ENCODE measurements around the gene FMNL2.
A peak's percentile ranks its signal among the peaks of the same experiment; 100 is the strongest.

Gene FMNL2

DNA sequence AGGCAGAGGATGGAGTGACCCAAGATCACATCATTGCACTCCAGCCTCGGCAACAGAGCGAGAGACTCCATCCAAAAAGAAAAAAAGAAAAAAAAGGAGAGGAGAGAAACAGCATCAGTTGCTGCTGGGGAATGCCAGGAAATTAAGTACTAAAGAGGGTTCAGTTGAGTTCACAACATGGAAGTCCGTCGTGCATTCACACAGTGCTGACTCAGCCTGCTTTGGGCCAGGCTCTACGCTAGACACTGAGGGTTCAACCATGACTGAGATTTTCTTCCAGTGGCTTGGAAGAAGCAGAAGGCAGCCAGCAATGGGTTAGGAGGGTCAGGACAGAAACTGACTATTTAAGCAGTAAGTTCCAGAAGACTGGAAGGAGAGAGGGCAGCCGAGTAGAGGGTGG is 108.8 kb downstream of the FMNL2 start:
- TF ChIP-seq, protein P1, sequence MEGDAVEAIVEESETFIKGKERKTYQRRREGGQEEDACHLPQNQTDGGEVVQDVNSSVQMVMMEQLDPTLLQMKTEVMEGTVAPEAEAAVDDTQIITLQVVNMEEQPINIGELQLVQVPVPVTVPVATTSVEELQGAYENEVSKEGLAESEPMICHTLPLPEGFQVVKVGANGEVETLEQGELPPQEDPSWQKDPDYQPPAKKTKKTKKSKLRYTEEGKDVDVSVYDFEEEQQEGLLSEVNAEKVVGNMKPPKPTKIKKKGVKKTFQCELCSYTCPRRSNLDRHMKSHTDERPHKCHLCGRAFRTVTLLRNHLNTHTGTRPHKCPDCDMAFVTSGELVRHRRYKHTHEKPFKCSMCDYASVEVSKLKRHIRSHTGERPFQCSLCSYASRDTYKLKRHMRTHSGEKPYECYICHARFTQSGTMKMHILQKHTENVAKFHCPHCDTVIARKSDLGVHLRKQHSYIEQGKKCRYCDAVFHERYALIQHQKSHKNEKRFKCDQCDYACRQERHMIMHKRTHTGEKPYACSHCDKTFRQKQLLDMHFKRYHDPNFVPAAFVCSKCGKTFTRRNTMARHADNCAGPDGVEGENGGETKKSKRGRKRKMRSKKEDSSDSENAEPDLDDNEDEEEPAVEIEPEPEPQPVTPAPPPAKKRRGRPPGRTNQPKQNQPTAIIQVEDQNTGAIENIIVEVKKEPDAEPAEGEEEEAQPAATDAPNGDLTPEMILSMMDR (IDR thresholded peaks at IDR 0.05; ENCODE audit: low read depth, low read length, missing control alignments), result no peak
- H3K4me3 ChIP-seq (ENCODE audit: low read depth, low read length), result no peak overlapping the region
- in situ Hi-C loops (cut with HindIII; ENCODE audit: low sequenced_read_pairs), result no loop called here
- DNase-seq (ENCODE audit: low read depth), result no peak

DNA sequence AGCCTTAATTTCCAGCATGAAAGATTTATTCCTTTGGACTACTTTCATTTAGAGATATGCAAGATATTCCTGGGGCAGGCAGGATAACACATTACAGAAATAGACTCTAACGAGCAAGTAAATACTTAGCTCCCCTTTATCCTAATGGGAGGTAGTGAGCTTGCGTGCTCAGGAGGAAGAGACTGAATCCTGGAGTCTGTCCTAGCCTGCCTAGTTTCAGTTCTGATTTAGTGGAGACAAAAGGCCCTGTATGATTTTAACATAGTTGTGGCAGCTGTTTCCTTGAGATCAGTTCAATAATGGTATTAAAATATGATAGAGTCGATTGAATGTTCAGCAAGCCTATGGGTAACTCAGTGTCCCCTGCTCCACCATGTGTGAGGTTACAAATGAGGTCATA is 109.5 kb downstream of the FMNL2 start:
- in situ Hi-C loops (cut with HindIII; ENCODE audit: low sequenced_read_pairs), result no loop called here
- DNase-seq (ENCODE audit: low read depth), result no peak
- TF ChIP-seq, protein P1 (IDR thresholded peaks at IDR 0.05; ENCODE audit: low read depth, low read length, missing control alignments), result no peak
- no peak overlapping the region for H3K4me3 ChIP-seq (ENCODE audit: low read depth, low read length)

DNA sequence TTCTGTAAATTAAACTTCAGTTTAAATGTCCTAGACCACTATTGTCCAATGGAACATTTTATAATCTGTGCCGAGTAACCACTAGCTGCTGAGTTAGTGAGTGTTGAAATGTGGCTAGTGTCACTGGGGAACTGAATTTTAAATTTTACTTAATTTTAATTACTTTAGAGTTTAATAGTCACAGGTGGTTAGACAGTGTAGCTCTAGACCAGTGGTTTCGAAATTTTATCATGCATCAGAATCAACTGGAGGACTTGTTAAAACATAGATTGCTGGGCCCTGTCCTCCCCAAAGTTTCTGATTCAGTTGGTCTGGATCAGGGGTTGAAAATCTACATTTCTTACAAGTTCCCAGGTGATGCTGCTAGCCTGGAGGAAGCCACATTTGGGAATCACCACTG is 110.4 kb downstream of the FMNL2 start:
- no peak for DNase-seq (ENCODE audit: low read depth)
- TF ChIP-seq, protein P1 (IDR thresholded peaks at IDR 0.05; ENCODE audit: low read depth, low read length, missing control alignments), result no peak
- no peak overlapping the region for H3K4me3 ChIP-seq (ENCODE audit: low read depth, low read length)
- in situ Hi-C loops (cut with HindIII; ENCODE audit: low sequenced_read_pairs), result no loop called here

DNA sequence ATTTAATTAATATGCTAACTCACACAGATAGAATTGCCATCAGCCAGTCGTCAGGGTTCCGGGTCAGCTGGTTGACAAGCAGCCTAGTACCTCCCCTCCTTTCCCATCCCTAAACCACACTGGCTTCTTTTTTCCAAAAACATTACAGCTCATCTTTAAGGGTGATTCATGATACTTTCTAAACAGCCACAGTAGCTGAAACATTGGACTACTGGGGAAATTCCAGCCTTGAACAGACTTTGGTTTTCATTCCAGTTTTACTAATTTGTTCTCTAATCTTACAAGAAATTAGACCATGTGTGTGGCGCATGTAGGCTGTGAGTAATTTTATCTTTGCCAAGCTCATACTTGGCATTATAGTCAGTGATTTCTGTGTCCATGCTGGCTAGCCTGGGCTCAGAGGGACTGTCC is 110.8 kb downstream of the FMNL2 start:
- DNase-seq (ENCODE audit: low read depth), result peak; percentile 83
- in situ Hi-C loops (cut with HindIII; ENCODE audit: low sequenced_read_pairs), result no loop called here
- TF ChIP-seq, protein P1 (IDR thresholded peaks at IDR 0.05; ENCODE audit: low read depth, low read length, missing control alignments), result no peak
- no peak overlapping the region for H3K4me3 ChIP-seq (ENCODE audit: low read depth, low read length)

DNA sequence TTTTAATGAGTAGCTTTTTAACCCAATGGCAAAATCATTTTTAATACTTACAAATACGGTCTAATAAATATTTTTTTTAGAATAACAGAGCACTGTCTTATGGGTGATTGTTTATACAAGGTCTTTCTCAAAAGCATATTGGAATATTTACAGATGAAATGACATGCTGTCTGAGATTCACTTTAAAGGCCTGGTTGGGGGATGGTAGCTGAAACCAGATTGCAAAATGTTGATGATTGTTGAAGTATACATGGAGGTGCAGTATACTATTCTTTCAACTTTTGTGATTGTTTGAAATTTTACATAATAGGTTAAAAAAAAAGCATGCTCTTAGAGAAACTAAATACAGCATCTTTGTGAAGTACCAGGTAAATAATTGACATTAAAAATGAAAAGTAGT is 111.2 kb downstream of the FMNL2 start:
- H3K4me3 ChIP-seq (ENCODE audit: low read depth, low read length), result no peak overlapping the region
- TF ChIP-seq, protein P1 (IDR thresholded peaks at IDR 0.05; ENCODE audit: low read depth, low read length, missing control alignments), result no peak
- no peak for DNase-seq (ENCODE audit: low read depth)
- in situ Hi-C loops (cut with HindIII; ENCODE audit: low sequenced_read_pairs), result no loop called here

DNA sequence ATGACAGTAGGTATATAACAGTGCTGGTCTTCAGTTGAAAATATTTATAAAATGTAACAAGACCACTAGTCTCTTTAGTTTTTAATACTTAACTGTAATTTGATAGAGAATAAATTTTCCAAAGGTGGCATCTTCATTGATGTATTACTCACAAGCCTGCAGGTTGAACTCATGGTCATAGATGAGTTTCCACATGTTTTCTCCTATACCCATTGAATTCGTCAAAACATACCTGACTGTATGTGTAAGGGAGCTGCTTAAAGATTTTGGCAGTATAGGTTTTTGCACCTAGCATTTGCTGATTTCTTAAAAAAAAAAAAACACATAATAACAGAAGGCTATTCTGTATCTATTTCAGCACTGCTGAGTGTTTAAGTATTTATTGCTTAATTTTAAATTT is 112.9 kb downstream of the FMNL2 start:
- TF ChIP-seq, protein P1 (IDR thresholded peaks at IDR 0.05; ENCODE audit: low read depth, low read length, missing control alignments), result no peak
- DNase-seq (ENCODE audit: low read depth), result no peak
- no peak overlapping the region for H3K4me3 ChIP-seq (ENCODE audit: low read depth, low read length)
- in situ Hi-C loops (cut with HindIII; ENCODE audit: low sequenced_read_pairs), result no loop called here

DNA sequence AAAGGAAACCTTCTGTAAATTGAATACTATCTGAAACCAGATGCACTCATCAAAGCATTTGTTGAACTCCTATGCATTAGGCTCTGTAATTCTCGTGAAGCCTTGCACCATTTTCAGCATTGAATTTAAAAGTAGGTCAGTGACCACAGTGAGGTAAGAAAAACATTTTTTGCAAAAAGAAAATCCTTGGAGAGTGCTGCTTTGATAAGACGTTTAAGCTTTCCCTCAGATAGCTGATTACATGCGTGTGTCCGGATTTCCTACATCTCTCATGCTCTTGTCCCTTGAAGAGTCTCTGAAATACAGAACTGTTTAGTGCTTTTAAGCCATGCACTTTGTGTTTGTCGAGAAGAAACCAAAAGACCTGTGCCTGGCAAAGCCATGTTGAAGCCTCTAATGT is 113.6 kb downstream of the FMNL2 start:
- H3K4me3 ChIP-seq (ENCODE audit: low read depth, low read length), result no peak overlapping the region
- in situ Hi-C loops (cut with HindIII; ENCODE audit: low sequenced_read_pairs), result no loop called here
- TF ChIP-seq, protein P1 (IDR thresholded peaks at IDR 0.05; ENCODE audit: low read depth, low read length, missing control alignments), result no peak
- no peak for DNase-seq (ENCODE audit: low read depth)
